ENCODE data around the gene GSK3B.

GSK3B gene

GRCh38 chr3:119826711-119827608 lies 267.3 kb downstream of the GSK3B start:
- no peak for DNase-seq (ENCODE audit: low read depth in 2 of 3, low spot score in 2 of 3)

GRCh38 chr3:119825820-119826219 lies 268.4 kb downstream of the GSK3B start:
- no peak for DNase-seq (ENCODE audit: low read depth in 2 of 3, low spot score in 2 of 3)

- no peak for DNase-seq (ENCODE audit: low read depth in 2 of 3, low spot score in 2 of 3)
These were observed 274.4 kb downstream of the GSK3B start for GRCh38 chr3:119819806-119820205.

GRCh38 chr3:119818937-119819336 lies 275.3 kb downstream of the GSK3B start:
- no peak for DNase-seq (ENCODE audit: low read depth in 2 of 3, low spot score in 2 of 3)

- DNase-seq (ENCODE audit: low read depth in 2 of 3, low spot score in 2 of 3): no peak
These were observed 276.5 kb downstream of the GSK3B start for GRCh38 chr3:119817583-119818363.

- no peak for DNase-seq (ENCODE audit: low read depth in 2 of 3, low spot score in 2 of 3)
These were observed 277.2 kb downstream of the GSK3B start for GRCh38 chr3:119817071-119817470.

GRCh38 chr3:119815716-119816115 lies 278.5 kb downstream of the GSK3B start:
- DNase-seq (ENCODE audit: low read depth in 2 of 3, low spot score in 2 of 3): no peak

GRCh38 chr3:119812491-119813058 lies 281.7 kb downstream of the GSK3B start:
- no peak for DNase-seq (ENCODE audit: low read depth in 2 of 3, low spot score in 2 of 3)

GRCh38 chr3:119810018-119810435 lies 284.2 kb downstream of the GSK3B start:
- peak in 2 of 3 experiments; percentile 10 to 40 for DNase-seq (ENCODE audit: low read depth in 2 of 3, low spot score in 2 of 3)

GRCh38 chr3:119809249-119810017 lies 284.8 kb downstream of the GSK3B start:
- no peak for DNase-seq (ENCODE audit: low read depth in 2 of 3, low spot score in 2 of 3)

- no peak for DNase-seq (ENCODE audit: low read depth in 2 of 3, low spot score in 2 of 3)
These were observed 285.4 kb downstream of the GSK3B start for GRCh38 chr3:119808843-119809242.

GRCh38 chr3:119808244-119808643 lies 286.0 kb downstream of the GSK3B start:
- no peak for DNase-seq (ENCODE audit: low read depth in 2 of 3, low spot score in 2 of 3)

GRCh38 chr3:119800844-119801243 lies 293.4 kb downstream of the GSK3B start:
- no peak for DNase-seq (ENCODE audit: low read depth in 2 of 3, low spot score in 2 of 3)

- DNase-seq (ENCODE audit: low read depth in 2 of 3, low spot score in 2 of 3): no peak
These were observed 297.5 kb downstream of the GSK3B start for GRCh38 chr3:119796785-119797184.

- no peak for DNase-seq (ENCODE audit: low read depth in 2 of 3, low spot score in 2 of 3)
These were observed 297.9 kb downstream of the GSK3B start for GRCh38 chr3:119796368-119796767.

- no peak for DNase-seq (ENCODE audit: low read depth in 2 of 3, low spot score in 2 of 3)
These were observed 298.4 kb downstream of the GSK3B start for GRCh38 chr3:119795849-119796248.

- no peak for DNase-seq (ENCODE audit: low read depth in 2 of 3, low spot score in 2 of 3)
These were observed 299.2 kb downstream of the GSK3B start for GRCh38 chr3:119794971-119795612.

GRCh38 chr3:119794401-119794800 lies 299.8 kb downstream of the GSK3B start:
- no peak for DNase-seq (ENCODE audit: low read depth in 2 of 3, low spot score in 2 of 3)

GRCh38 chr3:119792270-119792669 lies 302.0 kb downstream of the GSK3B start:
- DNase-seq (ENCODE audit: low read depth in 2 of 3, low spot score in 2 of 3): no peak

GRCh38 chr3:119790369-119790768 lies 303.9 kb downstream of the GSK3B start:
- DNase-seq (ENCODE audit: low read depth in 2 of 3, low spot score in 2 of 3): no peak

- no peak for DNase-seq (ENCODE audit: low read depth in 2 of 3, low spot score in 2 of 3)
These were observed 307.8 kb downstream of the GSK3B start for GRCh38 chr3:119786409-119786808.

Measured in activated CD8-positive, alpha-beta memory T cell treated with anti-CD3 and anti-CD28 coated beads for 48 hours (primary cell).